ENCODE measurements around the gene CABYR.

The CABYR gene

GRCh38 chr18:24200494-24201290 is 61.8 kb downstream of the CABYR start:
- H3K27ac ChIP-seq, result no peak overlapping the region
- no peak for TF ChIP-seq CTCF (IDR thresholded peaks at IDR 0.05)

GRCh38 chr18:24201699-24202687 is 63.1 kb downstream of the CABYR start:
- H3K27ac ChIP-seq, result no peak overlapping the region
- no peak for TF ChIP-seq ZFX (IDR thresholded peaks at IDR 0.05; ENCODE audit: borderline replicate concordance)
- no peak for TF ChIP-seq CTCF (IDR thresholded peaks at IDR 0.05)

GRCh38 chr18:24204904-24205303 is 66.0 kb downstream of the CABYR start:
- H3K27ac ChIP-seq, result no peak overlapping the region
- TF ChIP-seq ZFX (IDR thresholded peaks at IDR 0.05; ENCODE audit: borderline replicate concordance) (no peak), CTCF (IDR thresholded peaks at IDR 0.05) (no peak)

GRCh38 chr18:24208270-24209035 is 69.6 kb downstream of the CABYR start:
- no peak overlapping the region for H3K27ac ChIP-seq
- TF ChIP-seq ZFX (IDR thresholded peaks at IDR 0.05; ENCODE audit: borderline replicate concordance) (no peak), CTCF (IDR thresholded peaks at IDR 0.05) (no peak)

GRCh38 chr18:24209558-24209957 is 70.7 kb downstream of the CABYR start:
- TF ChIP-seq ZFX (IDR thresholded peaks at IDR 0.05; ENCODE audit: borderline replicate concordance) (no peak), CTCF (IDR thresholded peaks at IDR 0.05) (no peak)

More at GRCh38 chr18:24209558-24209957, 70.7 kb downstream of the CABYR start:
- H3K27ac ChIP-seq, result no peak overlapping the region

Data from 22Rv1 (cell line).